Hepatocyte (in vitro differentiated cells): ENCODE results near the gene ANKRD17. TPM values are rescaled to one million over a fixed set of nuclear protein-coding genes. Genes with fewer than 3 reads are reported as not detected.

ENCODE experiments used
- DNase-seq: peaks from one replicate; pipeline ENCODE4 v3.0.0-alpha.2; 2016; ENCODE audit warnings: low spot score
- H2AFZ ChIP-seq: fragments of 200-600 bp; sonication (generic); 2 replicates; pipeline ENCODE4 v1.6.0; 2016; ENCODE audit warnings: antibody characterized with exemption, mild to moderate bottlenecking
- H3K27ac ChIP-seq: fragments of 200-600 bp; sonication (generic); 2 replicates; pipeline ENCODE4 v1.5.1; 2016; ENCODE audit warnings: mild to moderate bottlenecking
- H3K27me3 ChIP-seq: fragments of 200-600 bp; sonication (generic); 2 replicates; pipeline ENCODE4 v1.6.1; 2016
- H3K36me3 ChIP-seq: fragments of 200-600 bp; sonication (generic); replicated peaks from 2 replicates; pipeline ENCODE4 v1.5.1; 2016; ENCODE audit warnings: low read depth; ENCODE audit not compliant: insufficient read depth
- H3K4me1 ChIP-seq: fragments of 200-600 bp; sonication (generic); 2 replicates; pipeline ENCODE4 v1.5.1; 2016; ENCODE audit warnings: mild to moderate bottlenecking, moderate library complexity; ENCODE audit not compliant: insufficient read depth
- H3K4me2 ChIP-seq: fragments of 200-600 bp; sonication (generic); 2 replicates; pipeline ENCODE4 v1.6.0; 2016
- H3K4me3 ChIP-seq: fragments of 200-600 bp; sonication (generic); 2 replicates; pipeline ENCODE4 v1.5.1; 2016; ENCODE audit warnings: mild to moderate bottlenecking
- H3K79me2 ChIP-seq: fragments of 200-600 bp; sonication (generic); 2 replicates; pipeline ENCODE4 v1.6.0; 2017; ENCODE audit warnings: mild to moderate bottlenecking
- H3K9me2 ChIP-seq: fragments of 200-600 bp; sonication (generic); replicated peaks from 2 replicates; pipeline ENCODE4 v1.6.0; 2017; ENCODE audit warnings: mild to moderate bottlenecking; ENCODE audit not compliant: insufficient read depth
- H3K9me3 ChIP-seq: fragments of 200-600 bp; sonication (generic); 2 replicates; pipeline ENCODE4 v1.5.1; 2016; ENCODE audit warnings: low read depth, mild to moderate bottlenecking
- H4K20me1 ChIP-seq: fragments of 200-600 bp; sonication (generic); 2 replicates; pipeline ENCODE4 v1.6.0; 2016; ENCODE audit warnings: mild to moderate bottlenecking; ENCODE audit not compliant: insufficient read depth, poor library complexity, severe bottlenecking
- CTCF ChIP-seq: fragments of 200-600 bp; sonication (generic); IDR thresholded peaks from 2 replicates; pipeline ENCODE4 v1.5.1; 2016; ENCODE audit warnings: antibody characterized with exemption, mild to moderate bottlenecking; ENCODE audit not compliant: poor library complexity
- EZH2 ChIP-seq: fragments of 200-600 bp; sonication (generic); IDR thresholded peaks from 2 replicates; pipeline ENCODE4 v1.6.1; 2016; ENCODE audit warnings: antibody characterized with exemption, mild to moderate bottlenecking, borderline replicate concordance
- EZH2phosphoT487 ChIP-seq: fragments of 200-600 bp; sonication (generic); IDR thresholded peaks from one replicate; pipeline ENCODE4 v1.6.1; 2018; ENCODE audit warnings: antibody characterized with exemption, mild to moderate bottlenecking, low read depth, moderate library complexity; ENCODE audit not compliant: unreplicated experiment, severe bottlenecking
- WGBS: methylation state at CpG from one replicate; pipeline ENCODE4 v1.1.6; 2016; ENCODE audit warnings: low lambda C conversion rate; ENCODE audit errors: missing lambda C conversion rate; 5-methylcytosine and 5-hydroxymethylcytosine counted together
- polyA plus RNA-seq: library from polyadenylated mRNA; unstranded; fragments of >200 nt; fragmentation: Nextera tagmentation; extraction: Ambion mirVana; gene quantifications from 2 replicates; pipeline ENCODE4 v1.2.1, GENCODE V29; 2016
- total RNA-seq: library from RNA; depleted of rRNA; stranded (reverse); fragments of >200 nt; gene quantifications from 2 replicates; pipeline ENCODE4 v1.2.3, GENCODE V29; 2014

Gene ANKRD17
- total and polyA plus RNA-seq, 2 experiments from 2014 or later, result 31.8 to 55.8 TPM

GRCh38 chr4:73055241-73055897, 203.2 kb downstream of the ANKRD17 start:
- WGBS, result 95% methylated on average over 2 of the region's 2 CpGs
- H4K20me1 ChIP-seq, result no peaks in the 10 kb centered on the region
- no peaks in the 10 kb centered on the region for H3K9me2 ChIP-seq
- H3K9me3 ChIP-seq, result no peaks in the 10 kb centered on the region
- TF ChIP-seq CTCF (no peak), EZH2 (no peak), EZH2phosphoT487 (no peak)
- H3K27ac ChIP-seq, result no peak overlapping the region
- H3K79me2 ChIP-seq, result no peaks in the 10 kb centered on the region
- H3K4me1 ChIP-seq, result no peaks in the 10 kb centered on the region
- H3K27me3 ChIP-seq, result no peaks in the 10 kb centered on the region
- no peak overlapping the region for H3K4me2 ChIP-seq
- H3K36me3 ChIP-seq, result no peaks in the 10 kb centered on the region
- DNase-seq, result no peak
- H3K4me3 ChIP-seq, result no peak overlapping the region
- H2AFZ ChIP-seq, result no peak overlapping the region

DNA sequence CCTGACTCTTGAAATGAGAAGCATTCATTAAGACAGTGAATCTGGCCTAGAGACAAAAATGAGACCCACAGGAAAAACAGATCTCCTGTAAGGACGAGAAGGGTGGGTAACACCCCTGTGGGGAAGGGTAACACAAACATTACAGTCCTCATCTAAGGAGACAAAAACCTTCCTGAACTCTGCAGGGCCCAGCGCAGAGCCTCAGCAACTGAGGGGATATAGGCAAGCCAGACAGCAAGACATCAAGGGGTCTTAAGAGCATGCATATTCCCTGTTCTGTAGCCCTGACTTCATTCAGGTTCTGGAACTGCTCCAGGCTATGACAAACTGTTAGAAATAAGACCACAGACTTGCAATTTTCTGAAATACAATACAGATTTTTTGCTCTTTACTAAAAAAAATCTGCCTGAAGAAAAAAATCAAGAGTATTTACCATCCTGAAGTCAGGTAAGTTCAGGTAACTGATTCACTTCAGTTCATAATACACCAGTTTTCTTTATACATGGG, 204.6 kb downstream of the ANKRD17 start:
- Histone ChIP-seq H3K36me3 (no peaks in the 10 kb centered on the region), H3K27ac (no peak overlapping the region), H3K9me3 (no peaks in the 10 kb centered on the region), H3K27me3 (no peaks in the 10 kb centered on the region), H3K4me3 (no peak overlapping the region), H3K79me2 (no peaks in the 10 kb centered on the region), H2AFZ (no peak overlapping the region), H3K9me2 (no peaks in the 10 kb centered on the region), H3K4me2 (no peak overlapping the region), H3K4me1 (no peaks in the 10 kb centered on the region), H4K20me1 (no peaks in the 10 kb centered on the region)
- TF ChIP-seq EZH2phosphoT487 (no peak), CTCF (no peak), EZH2 (no peak)
- no peak for DNase-seq
- 87% methylated on average over 2 of the region's 2 CpGs for WGBS

DNA sequence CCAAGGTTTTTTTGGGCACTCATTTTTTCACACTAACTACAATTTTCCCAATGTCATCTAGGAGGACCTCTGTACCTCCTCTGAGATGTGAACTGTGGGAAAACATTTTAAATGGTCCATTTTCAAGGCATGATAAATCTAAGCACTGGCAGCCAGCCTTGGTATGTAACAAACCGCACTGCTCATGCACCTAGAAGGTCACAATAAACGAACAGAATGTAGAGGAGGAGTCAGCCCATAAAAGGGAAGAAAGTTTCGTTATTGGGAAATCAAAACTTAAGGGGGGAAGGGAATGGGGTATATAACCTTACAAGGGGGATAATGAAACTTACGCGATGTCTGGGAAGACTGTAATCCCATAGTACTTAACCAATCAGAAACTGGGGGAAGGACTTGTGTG, 205.5 kb downstream of the ANKRD17 start:
- Histone ChIP-seq H3K9me2 (no peaks in the 10 kb centered on the region), H3K4me1 (no peaks in the 10 kb centered on the region), H3K36me3 (no peaks in the 10 kb centered on the region), H3K9me3 (no peaks in the 10 kb centered on the region), H4K20me1 (no peaks in the 10 kb centered on the region), H3K27me3 (no peaks in the 10 kb centered on the region), H3K79me2 (no peaks in the 10 kb centered on the region), H3K4me3 (no peak overlapping the region), H3K4me2 (no peak overlapping the region), H3K27ac (no peak overlapping the region), H2AFZ (no peak overlapping the region)
- 88% methylated on average over 5 of the region's 5 CpGs for WGBS
- DNase-seq, result no peak
- no peak for TF ChIP-seq CTCF
- no peak for TF ChIP-seq EZH2
- TF ChIP-seq EZH2phosphoT487, result no peak
